Sigmoid colon (tissue), 7 donors: ENCODE data around the gene PARD3. TPM values are rescaled to one million over a fixed set of nuclear protein-coding genes. Genes with fewer than 3 reads are reported as not detected.

Source experiments
- DNase-seq: peaks from one replicate; pipeline ENCODE4 v3.0.0-alpha.2; 2019
- H3K27ac ChIP-seq, 4 donors: fragments of 200-600 bp; sonication (generic); one replicate each; pipeline ENCODE4 v1.5.1; 2016 to 2019; ENCODE audit warnings: mild to moderate bottlenecking in 1 of 4
- H3K27me3 ChIP-seq, 3 donors: fragments of 200-600 bp; sonication (generic); one replicate each; pipeline ENCODE4 v1.5.1; 2019; ENCODE audit warnings: mild to moderate bottlenecking in 1 of 3
- H3K36me3 ChIP-seq, 4 donors: fragments of 200-600 bp; sonication (generic); one replicate each; pipeline ENCODE4 v1.5.1; 2016 to 2019
- H3K4me1 ChIP-seq, 4 donors: fragments of 200-600 bp; sonication (generic); one replicate each; pipeline ENCODE4 v1.5.1; 2017 to 2019
- H3K4me3 ChIP-seq, 4 donors: fragments of 200-600 bp; sonication (generic); one replicate each; pipeline ENCODE4 v1.5.1; 2017 to 2019; ENCODE audit warnings: mild to moderate bottlenecking in 2 of 4, moderate library complexity in 1 of 4
- H3K9me3 ChIP-seq, 4 donors: fragments of 200-600 bp in 3 of 4; sonication (generic) in 3 of 4; one replicate each; pipeline versions ENCODE4 v1.5.1 to v1.6.1; 2013 to 2019
- CTCF ChIP-seq, 4 experiments: fragments of 450-650 bp in 3 of 4; fragments of 200-600 bp in 1 of 4; IDR thresholded peaks; one replicate each; pipeline ENCODE4 v1.5.1; 2016 to 2019; ENCODE audit warnings: antibody characterized with exemption in 4 of 4, mild to moderate bottlenecking in 3 of 4, moderate library complexity in 2 of 4
- EP300 ChIP-seq, 4 donors: sonication (generic); formaldehyde crosslinking; IDR thresholded peaks; one replicate each; pipeline ENCODE4 v1.6.1; 2017; ENCODE audit warnings: antibody characterized with exemption in 4 of 4
- POLR2A ChIP-seq, 2 donors: fragments of 450-650 bp; IDR thresholded peaks; one replicate each; pipeline ENCODE4 v1.6.1; 2016; ENCODE audit warnings: antibody characterized with exemption in 2 of 2, mild to moderate bottlenecking in 2 of 2, moderate library complexity in 2 of 2
- POLR2AphosphoS5 ChIP-seq, 4 donors: sonication (generic); formaldehyde crosslinking; IDR thresholded peaks; one replicate each; pipeline ENCODE4 v1.6.1; 2017; ENCODE audit warnings: antibody characterized with exemption in 4 of 4
- WGBS, 2 donors: extraction: QIAGEN DNeasy Blood & Tissue Kit; methylation state at CpG; one replicate each; pipeline ENCODE4 v1.1.7; 2013; 5-methylcytosine and 5-hydroxymethylcytosine counted together
- intact Hi-C: fragments of 100-400 bp; cut with DNase I; formaldehyde crosslinking; loops from one replicate; pipeline ENCODE4 v1.15.1; 2023
- polyA plus RNA-seq, 3 donors: library from polyadenylated mRNA; stranded (reverse); fragments of 200-250 nt; gene quantifications; one replicate each; pipeline ENCODE4 v1.2.3, GENCODE V29; 2013
- total RNA-seq, 4 donors: library from RNA; depleted of rRNA; stranded (reverse); fragments of >200 nt; gene quantifications; one replicate each; pipeline ENCODE4 v1.1.0, GENCODE V29; 2016
- donor health status: healthy with polysubstance abuse.
- donor health status: Bipolar disorder and iron deficiency.
- donor health status: healthy.

Gene PARD3
- total and polyA plus RNA-seq, 7 donors, result 17.5 to 96.4 (median 75.9) TPM

- WGBS, 2 donors, result 94 to 96% methylated on average over 3 of the region's 3 CpGs
- TF ChIP-seq CTCF (IDR thresholded peaks at IDR 0.05) (no peak), POLR2A (IDR thresholded peaks at IDR 0.05) (no peak)
- no peak for DNase-seq
- intact Hi-C loops, result no loop called here
- Histone ChIP-seq H3K9me3 (no peaks in the 10 kb centered on the region), H3K27ac (no peak overlapping the region), H3K27me3 (no peaks in the 10 kb centered on the region), H3K4me1 (peaks cover 0 to 20% (median 4%) of the 10 kb centered on the region in 4 donors), H3K36me3 (no peaks in the 10 kb centered on the region), H3K4me3 (no peak overlapping the region)
These were observed 325.7 kb downstream of the PARD3 start for GRCh38 chr10:34489411-34489810.

GRCh38 chr10:34488476-34489130 lies 326.5 kb downstream of the PARD3 start:
- intact Hi-C loops, result no loop called here
- Histone ChIP-seq H3K4me1 (peaks cover 0 to 20% (median 4%) of the 10 kb centered on the region in 4 donors), H3K9me3 (no peaks in the 10 kb centered on the region), H3K4me3 (no peak overlapping the region), H3K27me3 (no peaks in the 10 kb centered on the region), H3K36me3 (no peaks in the 10 kb centered on the region), H3K27ac (no peak overlapping the region)
- no peak for TF ChIP-seq POLR2AphosphoS5 (IDR thresholded peaks at IDR 0.05)
- TF ChIP-seq EP300 (IDR thresholded peaks at IDR 0.05), result no peak
- TF ChIP-seq CTCF (IDR thresholded peaks at IDR 0.05), result no peak
- TF ChIP-seq POLR2A (IDR thresholded peaks at IDR 0.05), result no peak
- WGBS, 2 donors, result 91 to 96% methylated on average over 22 of the region's 22 CpGs
- DNase-seq, result no peak

- TF ChIP-seq POLR2AphosphoS5 (IDR thresholded peaks at IDR 0.05) (no peak), POLR2A (IDR thresholded peaks at IDR 0.05) (no peak), EP300 (IDR thresholded peaks at IDR 0.05) (no peak), CTCF (IDR thresholded peaks at IDR 0.05) (no peak)
- Histone ChIP-seq H3K4me1 (peaks cover 0 to 10% (median 0%) of the 10 kb centered on the region in 4 donors), H3K9me3 (no peaks in the 10 kb centered on the region), H3K36me3 (no peaks in the 10 kb centered on the region), H3K4me3 (no peak overlapping the region), H3K27ac (no peak overlapping the region), H3K27me3 (no peaks in the 10 kb centered on the region)
- intact Hi-C loops, result no loop called here
- no peak for DNase-seq
- WGBS, 2 donors, result 94 to 95% methylated on average over 5 of the region's 5 CpGs
These were observed 329.1 kb downstream of the PARD3 start for GRCh38 chr10:34486008-34486407.

- Histone ChIP-seq H3K4me3 (no peak overlapping the region), H3K4me1 (no peaks in the 10 kb centered on the region), H3K9me3 (no peaks in the 10 kb centered on the region), H3K27me3 (no peaks in the 10 kb centered on the region), H3K36me3 (no peaks in the 10 kb centered on the region), H3K27ac (no peak overlapping the region)
- intact Hi-C loops, result no loop called here
- TF ChIP-seq POLR2AphosphoS5 (IDR thresholded peaks at IDR 0.05) (no peak), EP300 (IDR thresholded peaks at IDR 0.05) (no peak), CTCF (IDR thresholded peaks at IDR 0.05) (no peak), POLR2A (IDR thresholded peaks at IDR 0.05) (no peak)
- 36 to 74% methylated on average over 4 of the region's 4 CpGs for WGBS, 2 donors
- no peak for DNase-seq
These were observed 330.9 kb downstream of the PARD3 start for GRCh38 chr10:34484164-34484563.

- H3K27me3 ChIP-seq, result no peaks in the 10 kb centered on the region
- H3K4me3 ChIP-seq, result no peak overlapping the region
- H3K9me3 ChIP-seq, result no peaks in the 10 kb centered on the region
- 43 to 85% methylated on average over 4 of the region's 4 CpGs for WGBS, 2 donors
- no peak overlapping the region for H3K27ac ChIP-seq
- H3K36me3 ChIP-seq, result no peaks in the 10 kb centered on the region
- intact Hi-C loops, result no loop called here
- TF ChIP-seq EP300 (IDR thresholded peaks at IDR 0.05), result no peak
- TF ChIP-seq POLR2AphosphoS5 (IDR thresholded peaks at IDR 0.05), result no peak
- H3K4me1 ChIP-seq, result no peaks in the 10 kb centered on the region
- no peak for DNase-seq
These were observed 334.8 kb downstream of the PARD3 start for GRCh38 chr10:34480345-34480744.
